Mammary epithelial cell (primary cell): Measurements from ENCODE around the gene TJP1.

ENCODE experiments used
- EZH2 ChIP-seq: IDR thresholded peaks from 2 replicates; pipeline ENCODE4 v1.6.1; 2012; ENCODE audit warnings: low read length, inconsistent platforms, borderline replicate concordance
- TF ChIP-seq, protein P1 (sequence below), 2 donors: IDR thresholded peaks in 1 of 2; conservative IDR thresholded peaks in 1 of 2; 2 replicates each; pipeline ENCODE4 v1.5.1; 2011 to 2012; ENCODE audit warnings: inconsistent platforms in 2 of 2, low read length in 2 of 2, mild to moderate bottlenecking in 2 of 2, control low read depth in 1 of 2, low read depth in 1 of 2; ENCODE audit not compliant: insufficient read depth in 1 of 2; ENCODE audit errors: extremely low read depth in 1 of 2

GRCh38 chr15:29799859-29800258 lies 22.4 kb downstream of the TJP1 start:
- no peak for TF ChIP-seq EZH2
- TF ChIP-seq, protein P1, sequence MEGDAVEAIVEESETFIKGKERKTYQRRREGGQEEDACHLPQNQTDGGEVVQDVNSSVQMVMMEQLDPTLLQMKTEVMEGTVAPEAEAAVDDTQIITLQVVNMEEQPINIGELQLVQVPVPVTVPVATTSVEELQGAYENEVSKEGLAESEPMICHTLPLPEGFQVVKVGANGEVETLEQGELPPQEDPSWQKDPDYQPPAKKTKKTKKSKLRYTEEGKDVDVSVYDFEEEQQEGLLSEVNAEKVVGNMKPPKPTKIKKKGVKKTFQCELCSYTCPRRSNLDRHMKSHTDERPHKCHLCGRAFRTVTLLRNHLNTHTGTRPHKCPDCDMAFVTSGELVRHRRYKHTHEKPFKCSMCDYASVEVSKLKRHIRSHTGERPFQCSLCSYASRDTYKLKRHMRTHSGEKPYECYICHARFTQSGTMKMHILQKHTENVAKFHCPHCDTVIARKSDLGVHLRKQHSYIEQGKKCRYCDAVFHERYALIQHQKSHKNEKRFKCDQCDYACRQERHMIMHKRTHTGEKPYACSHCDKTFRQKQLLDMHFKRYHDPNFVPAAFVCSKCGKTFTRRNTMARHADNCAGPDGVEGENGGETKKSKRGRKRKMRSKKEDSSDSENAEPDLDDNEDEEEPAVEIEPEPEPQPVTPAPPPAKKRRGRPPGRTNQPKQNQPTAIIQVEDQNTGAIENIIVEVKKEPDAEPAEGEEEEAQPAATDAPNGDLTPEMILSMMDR (conservative IDR thresholded peaks at IDR 0.05 in 1 of 2, IDR thresholded peaks at IDR 0.05 in 1 of 2; ENCODE audit: extremely low read depth in 1 of 2, insufficient read depth in 1 of 2, low read depth in 1 of 2, low read length in 2 of 2): no peak
